ENCODE measurements around the gene LARGE1.

GRCh38 chr22:33906475-33906874, 13.8 kb downstream of the LARGE1 start:
- no peak for TF ChIP-seq CTCF (IDR thresholded peaks at IDR 0.05; ENCODE audit: insufficient read depth, low read length)
- TF ChIP-seq POLR2AphosphoS5 (IDR thresholded peaks at IDR 0.05; ENCODE audit: low read depth) = no peak
- no peak for TF ChIP-seq GABPA (IDR thresholded peaks at IDR 0.05; ENCODE audit: low read depth)
